Peyer's patch (tissue), 4 donors: ENCODE results near the gene CNIH1. TPM values are rescaled to one million over a fixed set of nuclear protein-coding genes. Genes with fewer than 3 reads are reported as not detected.
A peak's percentile ranks its signal among the peaks of the same experiment; 100 is the strongest.

ENCODE experiments used
- DNase-seq, 3 donors: peaks; one replicate each; pipeline ENCODE4 v3.0.0-alpha.2; 2017 to 2019
- H3K27ac ChIP-seq, 4 donors: fragments of 200-600 bp; sonication (generic); one replicate each; pipeline ENCODE4 v1.5.1; 2016 to 2019
- H3K27me3 ChIP-seq, 2 donors: fragments of 200-600 bp; sonication (generic); one replicate each; pipeline ENCODE4 v1.5.1; 2019
- H3K36me3 ChIP-seq, 3 donors: fragments of 200-600 bp; sonication (generic); one replicate each; pipeline ENCODE4 v1.5.1; 2016 to 2019
- H3K4me1 ChIP-seq, 4 donors: fragments of 200-600 bp; sonication (generic); one replicate each; pipeline ENCODE4 v1.5.1; 2016 to 2019
- H3K4me3 ChIP-seq, 4 donors: fragments of 200-600 bp; sonication (generic); 1 replicate in 3 of 4; 2 replicates in 1 of 4; pipeline ENCODE4 v1.5.1; 2016 to 2019; ENCODE audit warnings: mild to moderate bottlenecking in 1 of 4
- H3K9me3 ChIP-seq, 4 donors: fragments of 200-600 bp; sonication (generic); one replicate each; pipeline ENCODE4 v1.5.1; 2016 to 2019; ENCODE audit warnings: mild to moderate bottlenecking in 1 of 4
- POLR2A ChIP-seq, 2 donors: fragments of 450-650 bp; IDR thresholded peaks; one replicate each; pipeline ENCODE4 v1.5.1; 2017; ENCODE audit warnings: antibody characterized with exemption in 2 of 2, mild to moderate bottlenecking in 2 of 2, moderate library complexity in 2 of 2
- total RNA-seq, 4 donors: library from RNA; depleted of rRNA; stranded (reverse); fragments of >200 nt; gene quantifications; one replicate each; pipeline ENCODE4 v1.1.0, GENCODE V29; 2016
- TF ChIP-seq, protein P1 (sequence below), 6 experiments: fragments of 450-650 bp in 4 of 6; fragments of 200-600 bp in 2 of 6; sonication (generic) in 1 of 6; IDR thresholded peaks; one replicate each; pipeline ENCODE4 v1.5.1; 2017 to 2019; ENCODE audit warnings: antibody characterized with exemption in 6 of 6, mild to moderate bottlenecking in 3 of 6, moderate library complexity in 1 of 6

The CNIH1 gene
- total RNA-seq, 4 donors from 2014 or later: 61.1 to 130 (median 121) TPM

DNA sequence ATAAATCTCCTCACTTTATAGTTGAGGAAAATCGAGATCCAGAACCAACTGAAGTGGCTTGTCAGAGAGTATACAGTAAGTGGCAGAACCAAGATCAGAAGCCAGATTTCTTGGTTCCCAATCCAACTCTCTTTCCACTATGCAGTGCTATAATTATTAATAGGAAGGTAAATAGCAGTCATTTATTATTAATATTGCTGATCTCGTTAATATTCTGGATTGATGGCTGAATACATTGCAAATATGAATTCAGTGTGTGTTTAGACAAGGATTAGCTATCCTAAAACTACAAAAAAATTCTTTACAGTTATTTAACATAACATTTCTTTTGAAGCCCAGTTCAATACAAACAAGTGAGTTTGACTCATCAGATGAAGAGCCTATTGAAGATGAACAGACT is 41.6 kb downstream of the CNIH1 start:
- H3K4me1 ChIP-seq: peaks cover 0 to 4% (median 0%) of the 10 kb centered on the region in 4 donors
- no peak overlapping the region for H3K27ac ChIP-seq
- no peak overlapping the region for H3K4me3 ChIP-seq
- no peaks in the 10 kb centered on the region for H3K27me3 ChIP-seq
- no peak for DNase-seq
- H3K9me3 ChIP-seq: no peaks in the 10 kb centered on the region
- TF ChIP-seq POLR2A (IDR thresholded peaks at IDR 0.05): no peak
- TF ChIP-seq, protein P1, sequence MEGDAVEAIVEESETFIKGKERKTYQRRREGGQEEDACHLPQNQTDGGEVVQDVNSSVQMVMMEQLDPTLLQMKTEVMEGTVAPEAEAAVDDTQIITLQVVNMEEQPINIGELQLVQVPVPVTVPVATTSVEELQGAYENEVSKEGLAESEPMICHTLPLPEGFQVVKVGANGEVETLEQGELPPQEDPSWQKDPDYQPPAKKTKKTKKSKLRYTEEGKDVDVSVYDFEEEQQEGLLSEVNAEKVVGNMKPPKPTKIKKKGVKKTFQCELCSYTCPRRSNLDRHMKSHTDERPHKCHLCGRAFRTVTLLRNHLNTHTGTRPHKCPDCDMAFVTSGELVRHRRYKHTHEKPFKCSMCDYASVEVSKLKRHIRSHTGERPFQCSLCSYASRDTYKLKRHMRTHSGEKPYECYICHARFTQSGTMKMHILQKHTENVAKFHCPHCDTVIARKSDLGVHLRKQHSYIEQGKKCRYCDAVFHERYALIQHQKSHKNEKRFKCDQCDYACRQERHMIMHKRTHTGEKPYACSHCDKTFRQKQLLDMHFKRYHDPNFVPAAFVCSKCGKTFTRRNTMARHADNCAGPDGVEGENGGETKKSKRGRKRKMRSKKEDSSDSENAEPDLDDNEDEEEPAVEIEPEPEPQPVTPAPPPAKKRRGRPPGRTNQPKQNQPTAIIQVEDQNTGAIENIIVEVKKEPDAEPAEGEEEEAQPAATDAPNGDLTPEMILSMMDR (IDR thresholded peaks at IDR 0.05): no peak
- no peaks in the 10 kb centered on the region for H3K36me3 ChIP-seq

DNA sequence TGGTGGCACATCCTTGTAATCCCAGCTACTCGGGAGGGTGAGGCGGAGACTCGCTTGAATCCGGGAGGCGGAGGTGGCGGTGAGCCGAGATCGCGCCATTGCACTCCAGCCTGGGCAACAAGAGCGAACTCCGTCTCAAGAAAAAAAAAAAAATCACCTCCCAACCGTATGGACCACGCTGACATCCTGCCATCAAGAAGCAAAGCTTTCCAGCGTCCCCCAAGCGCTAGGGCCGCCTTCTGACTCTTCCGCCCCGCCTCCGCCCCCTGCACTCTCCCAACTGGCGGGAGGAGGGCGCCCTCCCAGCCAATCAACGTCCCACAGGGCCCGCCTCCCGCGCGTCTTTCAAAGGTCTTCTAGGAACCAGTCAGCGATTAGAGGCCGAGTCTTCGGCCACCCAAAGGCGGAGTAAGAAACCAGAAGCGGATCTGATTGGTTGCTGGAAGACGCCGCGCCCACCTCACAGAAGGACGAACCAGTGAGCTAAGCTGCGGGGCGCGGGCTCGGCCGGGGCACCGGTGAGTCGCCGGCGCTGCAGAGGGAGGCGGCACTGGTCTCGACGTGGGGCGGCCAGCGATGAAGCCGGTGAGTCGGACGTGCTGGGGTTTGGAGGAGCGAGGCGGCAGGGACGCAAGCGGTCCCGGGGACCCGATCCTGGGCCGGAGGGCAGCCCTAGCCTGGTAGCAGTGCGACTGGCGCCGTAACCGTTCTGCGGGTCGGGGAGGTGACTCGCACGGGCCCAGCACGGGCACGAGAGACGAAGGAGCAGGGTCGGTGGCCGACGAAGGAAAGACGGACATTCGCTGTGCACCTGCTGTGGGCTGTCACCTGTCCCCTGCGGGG is 44.5 kb downstream of the CNIH1 start, which contains the start of gene CDKN3:
Gene CDKN3, plus strand, starts transcription at position 515 of the 843 bp plus-strand sequence. Its CDS starts 62 bp downstream, at position 577.
- H3K4me1 ChIP-seq: peaks cover 0 to 4% (median 0%) of the 10 kb centered on the region in 4 donors
- H3K27ac ChIP-seq: peak within 1 kb of the TSS; percentile 53 to 78 (median 64)
- H3K9me3 ChIP-seq: no peaks in the 10 kb centered on the region
- H3K27me3 ChIP-seq: no peaks in the 10 kb centered on the region
- H3K36me3 ChIP-seq: no peaks in the 10 kb centered on the region
- peak; percentile 98 to 99 (median 99) for DNase-seq
- TF ChIP-seq, protein P1 (IDR thresholded peaks at IDR 0.05): peak; percentile 52 to 74 (median 59)
- TF ChIP-seq POLR2A (IDR thresholded peaks at IDR 0.05): peak; percentile 91 to 97
- peak within 1 kb of the TSS; percentile 74 to 88 (median 82) for H3K4me3 ChIP-seq

DNA sequence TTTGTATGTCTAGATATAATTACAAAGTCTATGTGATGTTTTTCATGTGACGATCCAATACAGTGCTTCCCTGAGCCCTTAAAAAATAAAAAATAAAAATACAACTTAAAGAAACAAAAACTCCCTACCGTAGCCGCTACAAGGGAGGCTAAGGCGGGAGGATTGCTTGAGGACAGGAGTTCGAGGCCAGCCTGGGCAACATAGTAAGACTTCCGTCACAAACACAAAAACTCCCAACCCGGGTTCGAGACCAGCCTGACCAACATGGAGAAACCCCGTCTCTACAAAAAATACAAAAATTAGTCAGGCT is 45.0 kb downstream of the CNIH1 start:
- H3K36me3 ChIP-seq: no peaks in the 10 kb centered on the region
- peak overlapping the region; percentile 74 to 88 (median 82) for H3K4me3 ChIP-seq
- H3K4me1 ChIP-seq: peaks cover 0 to 4% (median 0%) of the 10 kb centered on the region in 4 donors
- no peaks in the 10 kb centered on the region for H3K9me3 ChIP-seq
- no peaks in the 10 kb centered on the region for H3K27me3 ChIP-seq
- peak overlapping the region in 1 of 4 donors; percentile 74 for H3K27ac ChIP-seq
- no peak for DNase-seq
- TF ChIP-seq, protein P1 (IDR thresholded peaks at IDR 0.05): no peak
- TF ChIP-seq POLR2A (IDR thresholded peaks at IDR 0.05): no peak

DNA sequence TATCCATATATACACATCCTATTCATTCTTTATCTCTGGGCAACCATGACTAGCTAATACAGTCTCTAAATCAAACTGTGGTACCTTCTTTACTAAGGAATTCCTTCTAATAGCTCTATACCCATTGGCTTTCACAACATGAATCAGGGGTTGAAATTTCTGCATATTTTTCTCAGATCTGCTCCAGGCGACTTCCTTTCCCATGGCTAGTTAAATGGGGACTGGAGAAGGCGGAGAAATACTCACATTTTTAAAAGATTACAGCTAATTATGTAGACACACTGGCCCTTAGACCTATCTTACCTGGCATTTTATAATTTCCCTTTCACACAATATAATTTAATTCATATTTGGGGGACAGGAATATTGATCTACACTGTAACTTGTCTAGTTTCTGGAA is 45.5 kb downstream of the CNIH1 start:
- Histone ChIP-seq H3K4me3 (no peak overlapping the region), H3K9me3 (no peaks in the 10 kb centered on the region), H3K27me3 (no peaks in the 10 kb centered on the region), H3K27ac (no peak overlapping the region), H3K4me1 (peaks cover 0 to 4% (median 0%) of the 10 kb centered on the region in 4 donors), H3K36me3 (no peaks in the 10 kb centered on the region)
- TF ChIP-seq POLR2A (IDR thresholded peaks at IDR 0.05): no peak
- TF ChIP-seq, protein P1 (IDR thresholded peaks at IDR 0.05): no peak
- no peak for DNase-seq

DNA sequence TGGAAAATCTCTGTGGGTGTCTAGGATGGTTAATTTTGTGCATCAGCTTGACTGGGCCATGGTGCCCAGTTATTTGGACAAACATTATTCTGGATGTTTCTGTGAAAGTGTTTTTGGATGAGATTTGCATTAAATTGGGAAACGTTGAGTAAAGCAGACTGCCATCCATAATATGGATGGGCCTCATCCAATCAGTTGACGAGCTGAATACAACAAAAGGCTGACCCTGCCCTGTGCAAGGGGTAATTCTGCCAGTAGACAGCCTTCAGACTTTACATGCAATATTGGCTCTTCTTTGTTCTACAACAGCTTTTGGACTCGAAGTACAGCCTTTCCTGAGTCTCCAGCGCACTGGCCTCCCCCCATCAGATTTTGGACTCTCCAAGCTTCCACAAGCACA is 45.9 kb downstream of the CNIH1 start:
- no peaks in the 10 kb centered on the region for H3K27me3 ChIP-seq
- H3K4me3 ChIP-seq: no peak overlapping the region
- no peaks in the 10 kb centered on the region for H3K9me3 ChIP-seq
- no peaks in the 10 kb centered on the region for H3K36me3 ChIP-seq
- no peak for TF ChIP-seq POLR2A (IDR thresholded peaks at IDR 0.05)
- TF ChIP-seq, protein P1 (IDR thresholded peaks at IDR 0.05): no peak
- no peak for DNase-seq
- H3K4me1 ChIP-seq: peaks cover 0 to 4% (median 0%) of the 10 kb centered on the region in 4 donors
- H3K27ac ChIP-seq: no peak overlapping the region
